ENCODE measurements around the gene UBE2J2.

- TF ChIP-seq CTCF (IDR thresholded peaks at IDR 0.05) (no peak), POLR2A (IDR thresholded peaks at IDR 0.05) (no peak), EP300 (IDR thresholded peaks at IDR 0.05) (no peak), POLR2AphosphoS5 (IDR thresholded peaks at IDR 0.05) (no peak)
These were observed 10.2 kb upstream of the UBE2J2 start for GRCh38 chr1:1283821-1284220.

Measured in suprapubic skin (tissue), 4 donors.